Muscle layer of duodenum (tissue), 2 donors: Measurements from ENCODE around the gene KRTAP10-3.
"Not testable (repeated sequence)": the region's sequence is repeated elsewhere in the genome, so short reads cannot be mapped to it uniquely, and the experiment has no call there.

Experiments used
- H3K27ac ChIP-seq: one replicate; pipeline ENCODE4 v1.7.0; 2013; ENCODE audit warnings: mild to moderate bottlenecking, low read length
- H3K27me3 ChIP-seq: one replicate; pipeline ENCODE4 v1.7.0; 2013; ENCODE audit warnings: low read depth, mild to moderate bottlenecking, control low read depth, low read length
- H3K36me3 ChIP-seq, 2 donors: one replicate each; pipeline ENCODE4 v1.7.0; 2013; ENCODE audit warnings: low read length in 2 of 2, control low read depth in 1 of 2, mild to moderate bottlenecking in 1 of 2; ENCODE audit not compliant: insufficient read depth in 2 of 2, control insufficient read depth in 1 of 2
- H3K4me1 ChIP-seq, 2 donors: one replicate each; pipeline ENCODE4 v1.7.0; 2013; ENCODE audit warnings: low read length in 2 of 2, mild to moderate bottlenecking in 2 of 2, control low read depth in 1 of 2, moderate library complexity in 1 of 2; ENCODE audit not compliant: insufficient read depth in 2 of 2, control insufficient read depth in 1 of 2
- H3K4me3 ChIP-seq, 2 donors: one replicate each; pipeline ENCODE4 v1.7.0; 2013; ENCODE audit warnings: low read length in 2 of 2, low read depth in 1 of 2, mild to moderate bottlenecking in 1 of 2
- H3K9me3 ChIP-seq, 2 donors: one replicate each; pipeline ENCODE4 v1.7.0; 2013; ENCODE audit warnings: low read length in 2 of 2, control low read depth in 1 of 2, mild to moderate bottlenecking in 1 of 2; ENCODE audit not compliant: control insufficient read depth in 1 of 2
- donor health status: healthy.

The KRTAP10-3 gene

GRCh38 chr21:44585892-44586291 lies 27.3 kb upstream of the KRTAP10-3 start:
- peaks cover 0 to 17% of the 10 kb centered on the region in 2 donors for H3K9me3 ChIP-seq
- H3K36me3 ChIP-seq: no peaks in the 10 kb centered on the region
- no peaks in the 10 kb centered on the region for H3K27me3 ChIP-seq
- H3K4me3 ChIP-seq: no peak overlapping the region
- H3K4me1 ChIP-seq: peaks cover 0 to 3% of the 10 kb centered on the region in 2 donors
- H3K27ac ChIP-seq: no peak overlapping the region

DNA sequence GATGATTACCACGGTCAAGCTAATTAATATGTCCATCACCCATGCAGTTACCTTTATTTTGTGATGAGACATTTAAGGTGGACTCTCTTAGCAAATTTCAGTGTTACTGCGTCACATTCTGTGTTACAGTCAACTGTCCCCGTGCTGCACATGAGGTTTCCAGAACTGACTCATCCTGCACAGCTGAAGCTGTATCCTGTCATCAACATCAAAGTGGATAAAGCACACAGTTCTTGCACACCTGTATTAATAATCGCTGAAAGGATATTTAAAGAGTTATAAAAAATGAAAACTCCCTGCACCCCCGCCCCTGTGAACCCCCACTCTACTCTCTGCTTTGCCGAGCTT lies 25.2 kb upstream of the KRTAP10-3 start:
- Histone ChIP-seq H3K4me3 (no peak overlapping the region), H3K9me3 (peaks cover 0 to 22% of the 10 kb centered on the region in 2 donors), H3K4me1 (peaks cover 0 to 3% of the 10 kb centered on the region in 2 donors), H3K36me3 (no peaks in the 10 kb centered on the region), H3K27me3 (no peaks in the 10 kb centered on the region), H3K27ac (no peak overlapping the region)

GRCh38 chr21:44583089-44583799 lies 24.6 kb upstream of the KRTAP10-3 start:
- H3K27ac ChIP-seq: no peak overlapping the region
- H3K4me3 ChIP-seq: no peak overlapping the region
- H3K36me3 ChIP-seq: no peaks in the 10 kb centered on the region
- peaks cover 0 to 3% of the 10 kb centered on the region in 2 donors for H3K4me1 ChIP-seq
- peaks cover 0 to 24% of the 10 kb centered on the region in 2 donors for H3K9me3 ChIP-seq
- H3K27me3 ChIP-seq: no peaks in the 10 kb centered on the region

DNA sequence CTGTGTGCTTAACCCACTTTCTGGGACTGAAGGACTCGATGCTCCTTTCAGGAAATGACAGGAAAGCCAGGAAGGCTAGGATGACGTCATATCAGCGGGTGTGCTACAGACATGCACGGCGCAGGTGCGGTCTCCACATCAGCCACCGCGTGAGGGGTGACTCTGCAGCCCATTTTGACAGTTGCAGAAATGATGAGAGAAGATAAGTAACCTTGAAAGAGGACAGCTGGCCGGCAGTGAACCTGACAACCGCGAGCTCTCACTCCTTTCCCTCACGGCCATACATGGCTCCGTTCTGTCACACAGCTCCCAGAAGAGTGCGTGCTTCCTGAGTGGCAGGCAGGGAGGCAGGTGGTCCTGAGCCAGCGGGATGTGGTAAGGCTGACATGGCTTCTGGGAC lies 23.5 kb upstream of the KRTAP10-3 start:
- peaks cover 0 to 31% of the 10 kb centered on the region in 2 donors for H3K9me3 ChIP-seq

GRCh38 chr21:44581158-44581557 lies 22.6 kb upstream of the KRTAP10-3 start:
- H3K27me3 ChIP-seq: no peaks in the 10 kb centered on the region
- H3K36me3 ChIP-seq: no peaks in the 10 kb centered on the region
- no peak overlapping the region for H3K4me3 ChIP-seq
- H3K27ac ChIP-seq: no peak overlapping the region
- H3K9me3 ChIP-seq: peaks cover 5 to 31% of the 10 kb centered on the region in 2 donors
- peaks cover 0 to 3% of the 10 kb centered on the region in 2 donors for H3K4me1 ChIP-seq

More for the DNA sequence above, 23.5 kb upstream of the KRTAP10-3 start:
- Histone ChIP-seq H3K27me3 (no peaks in the 10 kb centered on the region), H3K4me3 (no peak overlapping the region), H3K36me3 (no peaks in the 10 kb centered on the region), H3K4me1 (peaks cover 0 to 3% of the 10 kb centered on the region in 2 donors), H3K27ac (no peak overlapping the region)

DNA sequence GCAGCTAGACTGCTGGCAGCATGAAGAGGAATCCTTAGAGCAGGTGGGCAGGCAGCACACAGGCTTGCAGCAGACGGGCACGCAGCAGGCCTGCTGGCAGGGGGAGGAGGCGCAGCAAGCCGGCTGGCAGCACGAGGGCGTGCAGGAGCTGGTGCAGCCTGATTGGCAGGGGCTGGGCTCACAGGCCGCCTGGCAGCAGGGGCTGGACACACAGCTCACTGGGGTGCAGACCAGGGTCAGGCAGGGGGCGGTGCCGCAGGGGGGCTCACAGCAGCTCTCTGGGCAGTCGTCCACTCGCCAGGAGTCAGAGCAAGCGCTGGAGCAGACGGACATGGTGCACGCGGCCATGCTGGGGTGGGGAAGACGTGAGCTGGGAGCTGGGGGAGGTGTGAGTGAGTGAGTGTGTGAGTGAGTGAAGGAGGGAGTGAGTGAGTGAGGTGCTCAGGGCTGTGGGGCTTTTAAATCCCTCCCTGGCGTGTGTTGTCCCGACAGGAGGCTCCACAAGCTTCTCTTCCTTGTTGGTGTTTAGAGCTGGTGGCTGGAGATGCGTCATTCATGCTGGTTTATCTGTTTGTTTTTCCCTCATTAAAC lies 21.7 kb upstream of the KRTAP10-3 start, which contains the start of gene KRTAP10-5:
TSS of gene KRTAP10-5 (minus strand) at position 374 of the 591 bp plus-strand sequence. CDS start at position 348, 26 bp downstream.
- not testable (repeated sequence) for H3K27me3 ChIP-seq, H3K36me3 ChIP-seq, H3K27ac ChIP-seq, H3K4me3 ChIP-seq, H3K4me1 ChIP-seq
- peaks cover 5 to 27% of the 10 kb centered on the region in 2 donors for H3K9me3 ChIP-seq

- Histone ChIP-seq H3K27me3 (no peaks in the 10 kb centered on the region), H3K27ac (no peak overlapping the region), H3K9me3 (peaks cover 5 to 27% of the 10 kb centered on the region in 2 donors), H3K4me3 (no peak overlapping the region), H3K4me1 (peaks cover 0 to 3% of the 10 kb centered on the region in 2 donors), H3K36me3 (no peaks in the 10 kb centered on the region)
Observed at GRCh38 chr21:44579833-44580144, 21.2 kb upstream of the KRTAP10-3 start.

DNA sequence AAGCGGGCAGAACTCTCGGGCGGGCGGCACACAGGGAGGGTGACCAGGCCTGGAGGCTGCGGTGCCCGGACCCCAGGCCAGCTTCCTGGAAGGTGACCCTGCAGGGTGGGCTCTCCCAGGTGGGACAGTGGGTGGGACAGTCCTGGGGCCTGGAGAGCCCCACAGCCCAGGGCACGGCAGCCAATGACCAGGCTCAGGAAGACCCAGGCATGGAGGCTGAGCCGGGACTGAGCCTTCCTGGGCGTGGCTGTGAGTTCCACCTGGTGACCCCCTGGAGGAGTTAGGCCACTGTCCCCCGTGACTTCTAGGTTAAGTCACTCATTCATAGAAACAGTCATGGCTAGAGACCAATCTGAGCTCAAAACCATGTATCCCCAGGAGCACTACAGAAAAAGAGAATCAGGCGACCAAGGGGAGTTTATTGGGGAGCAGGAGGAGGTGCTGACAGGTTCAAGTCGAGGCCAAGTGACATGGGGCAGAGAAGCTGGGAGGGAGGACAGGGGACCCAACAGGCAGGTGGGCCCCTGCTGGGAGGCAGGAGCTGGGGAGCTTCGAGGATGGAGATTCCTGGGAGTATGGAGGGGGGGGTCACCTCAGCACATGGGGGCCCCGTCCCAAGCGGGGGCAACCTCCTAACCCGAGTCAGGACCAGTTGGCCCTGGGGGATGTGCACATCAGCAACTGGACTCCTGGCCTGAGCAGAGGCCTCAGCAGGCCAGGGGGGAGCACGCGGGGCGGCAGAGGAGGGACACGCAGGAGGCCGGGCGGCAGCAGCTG lies 20.6 kb upstream of the KRTAP10-3 start:
- H3K4me1 ChIP-seq: peaks cover 0 to 1% of the 10 kb centered on the region in 2 donors
- H3K4me3 ChIP-seq: no peak overlapping the region
- H3K27me3 ChIP-seq: no peaks in the 10 kb centered on the region
- no peaks in the 10 kb centered on the region for H3K36me3 ChIP-seq
- H3K27ac ChIP-seq: no peak overlapping the region
- peaks cover 5 to 27% of the 10 kb centered on the region in 2 donors for H3K9me3 ChIP-seq

- Histone ChIP-seq H3K27ac (no peak overlapping the region), H3K27me3 (no peaks in the 10 kb centered on the region), H3K9me3 (peaks cover 5 to 27% of the 10 kb centered on the region in 2 donors), H3K4me1 (no peaks in the 10 kb centered on the region), H3K4me3 (no peak overlapping the region), H3K36me3 (no peaks in the 10 kb centered on the region)
Observed at GRCh38 chr21:44578371-44579055, 19.9 kb upstream of the KRTAP10-3 start.

DNA sequence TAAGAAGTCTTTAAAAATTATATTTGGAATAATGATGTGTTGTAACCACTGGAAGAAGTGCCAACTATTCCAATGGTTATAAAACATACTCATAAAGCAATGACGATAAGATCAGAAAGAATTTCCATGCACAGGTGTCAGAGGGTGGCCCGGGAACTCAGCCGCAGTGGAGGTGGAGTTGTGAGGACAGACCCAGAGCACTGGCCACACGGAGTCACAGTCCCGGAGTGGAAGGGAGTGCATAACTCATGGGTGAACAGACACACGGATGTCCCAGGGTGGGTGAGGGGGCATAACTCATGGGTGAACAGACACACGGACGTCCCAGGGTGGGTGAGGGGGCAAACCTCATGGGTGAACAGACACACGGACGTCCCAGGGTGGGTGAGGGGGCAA lies 17.4 kb upstream of the KRTAP10-3 start:
- Histone ChIP-seq H3K4me3 (no peak overlapping the region), H3K27me3 (no peaks in the 10 kb centered on the region), H3K4me1 (no peaks in the 10 kb centered on the region), H3K36me3 (no peaks in the 10 kb centered on the region), H3K9me3 (peaks cover 8 to 23% of the 10 kb centered on the region in 2 donors), H3K27ac (no peak overlapping the region)
